AG10803 (cell line): Measurements from ENCODE around the gene DNAJC7.
"Not testable (repeated sequence)": the region's sequence is repeated elsewhere in the genome, so short reads cannot be mapped to it uniquely, and the experiment has no call there.

Experiments
- DNase-seq: peaks from one replicate; pipeline ENCODE4 v3.0.0; 2010; ENCODE audit warnings: low read depth
- H3K4me3 ChIP-seq: 2 replicates; pipeline ENCODE4 v1.5.1; 2011; ENCODE audit warnings: mild to moderate bottlenecking, low read length, control low read depth
- CTCF ChIP-seq: conservative IDR thresholded peaks from 2 replicates; pipeline ENCODE4 v1.5.1; 2011; ENCODE audit warnings: mild to moderate bottlenecking, low read length, control low read depth, inconsistent platforms

The DNAJC7 gene

GRCh38 chr17:41937970-41938954 lies 79.0 kb downstream of the DNAJC7 start:
- TF ChIP-seq CTCF, result no peak
- DNase-seq, result no peak
- no peak overlapping the region for H3K4me3 ChIP-seq

GRCh38 chr17:41935641-41936040 lies 81.6 kb downstream of the DNAJC7 start:
- TF ChIP-seq CTCF, result no peak
- H3K4me3 ChIP-seq, result no peak overlapping the region
- no peak for DNase-seq

- no peak for TF ChIP-seq CTCF
- no peak for DNase-seq
Observed at GRCh38 chr17:41932816-41933389, 84.3 kb downstream of the DNAJC7 start.

GRCh38 chr17:41931715-41932114 lies 85.5 kb downstream of the DNAJC7 start:
- H3K4me3 ChIP-seq, result not testable (repeated sequence)

More at GRCh38 chr17:41932816-41933389, 84.3 kb downstream of the DNAJC7 start:
- no peak overlapping the region for H3K4me3 ChIP-seq

GRCh38 chr17:41930833-41931156 lies 86.4 kb downstream of the DNAJC7 start:
- peak overlapping the region; percentile 75 for H3K4me3 ChIP-seq
- not testable (repeated sequence) for DNase-seq

More at GRCh38 chr17:41931715-41932114, 85.5 kb downstream of the DNAJC7 start:
- not testable (repeated sequence) for DNase-seq

GRCh38 chr17:41930009-41930832 lies 87.0 kb downstream of the DNAJC7 start, which contains the start of gene ODAD4:
ODAD4 (plus strand) TSS chr17:41930617; CDS start chr17:41930724, 107 bp downstream.
- peak; percentile 57 for TF ChIP-seq CTCF
- peak; percentile 98 for DNase-seq
- peak within 1 kb of the TSS; percentile 75 for H3K4me3 ChIP-seq

- H3K4me3 ChIP-seq, result no peak overlapping the region
- no peak for TF ChIP-seq CTCF
Observed at GRCh38 chr17:41928693-41929251, 88.5 kb downstream of the DNAJC7 start.

More at GRCh38 chr17:41928693-41929251, 88.5 kb downstream of the DNAJC7 start:
- DNase-seq, result no peak
